NCI-H82 treated with DMSO at 0.1 percent for 48 hours (cell line): ENCODE measurements around the gene HDAC4.

ENCODE experiments used
- DNase-seq: peaks from one replicate; lab custom pipeline; 2025; ENCODE audit not compliant: unreplicated experiment; lab: John Stamatoyannopoulos, UW

The HDAC4 gene

DNA sequence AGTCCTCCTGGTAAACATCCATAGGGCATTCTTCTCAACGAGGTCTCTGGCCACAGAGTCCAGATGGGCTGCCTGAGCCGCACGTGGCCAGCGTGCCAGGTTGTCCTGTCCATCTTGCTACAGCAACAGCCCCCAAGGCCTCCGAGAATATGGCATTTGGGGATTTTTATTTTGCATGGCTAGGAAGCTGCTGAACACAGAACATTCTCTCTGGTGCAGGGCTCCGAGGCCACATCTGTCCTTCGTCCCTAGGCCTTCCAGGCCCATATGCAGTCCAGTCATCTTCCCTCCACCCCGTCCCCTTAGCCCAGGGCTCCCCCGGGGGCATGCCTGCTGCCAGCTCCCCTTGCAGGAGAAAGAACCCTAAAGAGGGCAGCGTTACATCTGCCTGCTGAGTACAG, 2.3 kb downstream of the HDAC4 start:
- DNase-seq = no peak

DNA sequence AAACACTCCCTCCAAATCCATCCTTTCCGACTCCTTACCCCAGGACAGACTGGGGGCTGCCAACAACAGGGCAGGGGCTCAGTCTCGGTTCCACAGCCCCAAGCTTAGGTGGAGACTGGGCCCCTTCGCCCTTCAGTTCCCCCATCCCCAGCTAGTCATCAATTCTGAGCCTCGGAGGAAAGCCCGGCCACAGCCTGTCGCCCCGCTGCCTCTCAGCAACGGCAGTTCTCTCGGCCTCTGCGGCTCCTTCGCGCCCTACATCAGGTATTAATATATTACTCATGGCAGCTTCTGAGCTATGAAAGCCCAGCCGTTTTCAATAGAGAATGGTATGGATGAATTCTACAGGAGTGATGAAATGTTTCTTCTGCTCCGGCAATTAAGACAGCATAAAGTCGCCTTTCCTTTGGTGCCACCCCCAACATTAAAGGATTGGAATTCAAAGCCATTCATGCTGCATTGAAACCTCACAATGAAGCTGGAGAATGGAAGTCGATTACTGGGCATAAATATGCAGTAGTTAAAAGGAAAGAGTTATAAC, 2.8 kb downstream of the HDAC4 start:
- DNase-seq = no peak

GRCh38 chr2:239396881-239397681, 3.7 kb downstream of the HDAC4 start:
- DNase-seq = no peak

GRCh38 chr2:239395524-239395923, 5.3 kb downstream of the HDAC4 start:
- DNase-seq = no peak

DNA sequence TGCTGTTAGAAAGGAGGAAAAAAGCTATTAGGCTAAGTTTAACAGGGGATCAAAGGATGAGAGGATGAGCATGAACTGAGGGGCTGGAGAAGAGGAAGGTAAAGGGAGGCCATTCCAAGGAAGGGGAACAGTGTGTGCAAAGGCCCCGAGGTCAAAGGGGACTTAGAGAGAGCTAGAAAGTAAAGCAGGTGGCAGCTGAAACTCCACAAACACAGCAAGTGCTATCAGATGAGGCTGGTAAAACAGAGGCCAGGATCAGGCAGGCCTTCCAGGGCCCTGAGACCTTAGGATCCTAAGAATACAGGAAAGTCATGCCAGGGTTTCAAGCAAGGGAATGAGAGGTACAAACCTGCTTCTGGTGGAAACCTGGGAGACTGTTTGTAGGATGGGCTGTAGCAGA, 5.8 kb downstream of the HDAC4 start:
- DNase-seq = no peak

DNA sequence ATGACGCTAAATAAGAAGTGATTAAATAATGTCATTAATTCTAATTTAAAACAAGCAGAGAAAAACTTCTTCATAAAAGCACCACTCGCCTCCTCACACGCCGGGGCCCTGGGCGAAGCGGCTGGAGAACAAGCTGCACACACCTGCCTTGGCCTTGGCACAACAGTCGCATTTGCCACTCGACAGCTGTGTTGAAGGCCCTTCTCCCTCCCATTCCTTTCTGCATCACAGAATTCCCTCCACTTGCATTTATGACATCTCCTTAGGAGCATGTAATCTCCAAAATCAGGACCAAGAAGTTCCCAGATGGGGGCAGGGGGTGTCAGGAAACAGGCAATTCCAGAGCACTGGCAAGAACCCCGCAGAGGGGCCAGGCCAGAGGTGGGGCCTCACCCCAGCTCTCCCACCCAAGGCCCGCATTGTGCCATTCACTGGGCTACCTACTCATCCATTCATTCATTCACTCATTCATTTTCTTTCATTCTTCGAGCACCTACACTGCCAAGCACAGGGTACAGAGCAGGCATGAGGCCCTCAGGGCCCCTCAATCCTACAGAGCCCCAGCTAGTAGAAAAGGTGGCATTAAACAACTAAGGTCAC, 6.4 kb downstream of the HDAC4 start:
- no peak for DNase-seq

- no peak for DNase-seq
Measured at GRCh38 chr2:239393941-239394340, 6.9 kb downstream of the HDAC4 start.

GRCh38 chr2:239393388-239393940, 7.4 kb downstream of the HDAC4 start:
- DNase-seq = no peak

DNA sequence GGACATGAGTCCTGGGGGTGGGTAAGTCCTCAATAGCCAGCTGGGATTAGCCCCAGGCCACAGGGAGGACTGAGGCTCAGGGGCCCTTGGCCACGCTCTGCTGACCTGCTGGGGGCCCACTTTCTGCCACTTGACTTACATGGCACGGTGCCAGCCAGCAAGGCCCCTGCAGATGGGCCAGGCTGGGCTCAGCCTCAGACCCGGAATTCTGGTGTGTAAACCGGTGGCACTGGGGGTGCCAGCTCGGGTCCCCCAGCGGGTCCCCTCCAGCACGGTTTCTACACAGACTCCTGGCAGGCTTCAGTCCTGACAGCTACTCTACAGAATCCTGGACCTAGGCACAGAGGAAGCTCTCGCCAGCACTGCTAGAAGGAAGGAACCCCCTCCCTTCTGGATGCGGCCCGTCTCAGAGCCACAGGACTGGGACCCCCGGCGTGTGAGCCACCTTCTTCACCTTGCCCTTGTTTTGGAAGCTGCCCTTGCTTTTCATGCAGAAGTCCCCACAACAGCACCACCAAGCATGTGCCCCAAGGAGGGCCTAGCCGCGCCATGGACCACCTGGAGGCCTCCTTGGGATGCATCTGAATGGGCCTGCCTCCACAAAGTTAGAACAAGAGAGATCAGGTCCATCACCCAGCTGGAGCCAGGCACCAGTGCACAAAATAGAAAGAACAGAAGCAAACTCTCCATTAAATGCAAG, 8.0 kb downstream of the HDAC4 start:
- DNase-seq = no peak

- DNase-seq = no peak
Measured at GRCh38 chr2:239392072-239392357, 8.8 kb downstream of the HDAC4 start.

DNA sequence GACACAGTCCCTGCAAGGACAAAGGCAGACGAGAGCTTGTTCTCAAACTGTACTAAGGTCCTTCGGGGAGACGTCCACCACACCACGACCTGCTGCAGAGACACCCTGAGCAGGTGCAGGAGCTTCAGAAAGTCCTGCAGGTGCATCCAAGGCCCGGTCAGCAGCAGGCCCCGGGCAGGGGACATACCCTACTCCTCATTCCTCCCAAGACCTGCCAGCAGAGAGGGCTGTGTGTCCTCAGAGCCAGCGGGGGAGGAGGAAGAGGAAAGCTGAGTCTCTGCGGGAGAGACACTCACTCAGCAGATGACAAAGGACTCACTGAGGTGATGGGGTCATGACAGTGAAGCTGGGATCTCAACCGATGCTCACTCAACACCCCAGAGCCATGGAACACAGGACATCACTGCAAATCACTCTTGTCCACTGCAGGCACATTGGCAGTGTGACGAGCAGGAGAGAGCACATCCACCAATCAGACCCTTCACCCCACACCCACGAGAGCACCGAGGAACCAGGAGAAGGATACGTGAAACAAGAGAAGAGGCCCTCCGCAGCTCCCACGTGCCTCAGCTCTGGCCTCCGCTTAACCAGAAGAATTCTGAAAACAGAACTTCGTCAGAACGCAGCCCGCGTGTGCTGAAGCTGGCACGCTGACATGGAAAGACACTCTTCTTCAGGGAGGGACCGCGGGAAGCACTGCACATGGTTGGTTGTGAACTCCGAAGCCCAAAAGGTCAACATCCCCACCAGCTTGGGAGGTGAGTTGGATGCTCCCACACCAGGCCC, 9.3 kb downstream of the HDAC4 start:
- DNase-seq = no peak

DNA sequence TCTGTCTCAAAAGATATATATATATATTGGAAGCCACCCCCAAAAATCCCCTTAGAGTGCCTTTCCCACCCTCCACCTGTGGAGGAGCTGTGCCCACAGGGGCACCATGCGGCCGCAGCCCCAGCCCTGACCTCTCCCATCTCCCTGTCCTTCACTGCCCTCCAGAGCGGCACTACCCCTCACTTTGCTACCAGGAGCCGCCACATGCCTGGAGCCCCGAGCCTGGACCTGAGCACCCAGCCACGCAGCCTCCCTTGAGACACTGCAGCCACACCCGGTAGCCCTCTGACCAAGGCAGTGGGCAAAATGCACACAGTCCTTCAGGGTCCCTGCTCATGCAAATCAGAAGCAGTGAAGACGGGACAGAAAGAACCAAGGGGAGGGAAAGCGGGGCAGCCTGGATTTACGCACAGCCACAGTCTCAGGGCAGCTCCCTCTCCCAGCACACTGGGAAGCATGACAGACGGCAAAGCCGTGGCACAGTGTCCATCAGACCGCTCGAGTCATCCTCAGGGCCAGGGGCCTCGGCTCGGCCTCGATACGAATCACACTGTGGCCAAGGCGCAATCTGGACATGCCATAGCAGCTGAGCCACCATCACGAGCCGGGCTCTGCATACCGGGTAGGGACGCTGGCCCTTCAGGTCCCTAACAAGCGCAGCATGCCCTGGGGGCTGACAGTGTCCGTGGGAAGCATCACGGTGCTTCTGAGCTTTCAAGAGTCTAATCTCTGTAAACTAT, 10.1 kb downstream of the HDAC4 start:
- DNase-seq = no peak

- no peak for DNase-seq
Measured at GRCh38 chr2:239389414-239390329, 11.1 kb downstream of the HDAC4 start.

- no peak for DNase-seq
Measured at GRCh38 chr2:239388236-239389151, 12.3 kb downstream of the HDAC4 start.

GRCh38 chr2:239387811-239388210, 13.0 kb downstream of the HDAC4 start:
- DNase-seq = no peak

DNA sequence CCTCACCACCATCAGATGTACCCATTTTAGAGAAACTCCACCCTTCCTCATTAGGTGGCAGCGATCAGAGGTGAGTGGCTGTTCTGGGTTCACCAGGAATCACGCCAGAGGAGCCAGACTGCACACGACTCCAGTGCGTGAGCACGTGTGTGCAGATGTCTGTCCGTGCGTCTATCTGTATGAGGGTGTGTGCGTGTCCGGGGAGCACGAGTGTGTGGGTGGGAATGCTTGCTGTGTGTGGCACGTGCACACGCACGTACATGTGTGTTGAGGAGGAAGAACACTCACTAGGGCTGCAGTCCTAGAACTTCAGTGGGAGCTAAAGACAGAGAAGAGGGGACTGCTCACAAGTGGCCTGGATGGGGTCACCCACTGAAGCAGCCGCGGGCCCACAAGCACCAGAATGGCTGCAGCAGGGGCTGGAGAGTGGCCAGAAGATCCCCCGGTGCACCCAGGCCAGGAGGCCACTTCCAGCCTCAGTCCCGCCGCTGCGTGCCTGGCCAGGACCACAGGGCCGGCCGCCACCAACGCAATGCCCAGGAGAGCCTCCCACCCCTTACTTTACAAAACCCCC, 13.9 kb downstream of the HDAC4 start:
- no peak for DNase-seq

- DNase-seq = no peak
Measured at GRCh38 chr2:239386001-239386670, 14.7 kb downstream of the HDAC4 start.
